GM19238 (cell line): ENCODE results near the gene C17orf107.

Experiments used
- DNase-seq: peaks from one replicate; pipeline ENCODE4 v3.0.0; 2011; ENCODE audit warnings: low spot score; ENCODE audit not compliant: insufficient read length

Gene C17orf107

GRCh38 chr17:4872786-4873185 is 26.6 kb upstream of the C17orf107 start:
- DNase-seq, result no peak

GRCh38 chr17:4877089-4877488 is 22.2 kb upstream of the C17orf107 start:
- DNase-seq, result no peak

GRCh38 chr17:4879601-4880000 is 19.7 kb upstream of the C17orf107 start:
- DNase-seq, result no peak

- DNase-seq, result no peak
These were observed 18.5 kb upstream of the C17orf107 start for GRCh38 chr17:4880857-4881256.

GRCh38 chr17:4881761-4882555 is 17.4 kb upstream of the C17orf107 start:
- DNase-seq, result peak; percentile 66

GRCh38 chr17:4884489-4884888 is 14.8 kb upstream of the C17orf107 start:
- no peak for DNase-seq

- DNase-seq, result no peak
These were observed 12.5 kb upstream of the C17orf107 start for GRCh38 chr17:4886830-4887229.

- DNase-seq, result no peak
These were observed 11.8 kb upstream of the C17orf107 start for GRCh38 chr17:4887581-4887980.

GRCh38 chr17:4891411-4892410 is 7.6 kb upstream of the C17orf107 start:
- DNase-seq, result no peak

GRCh38 chr17:4892499-4893221 is 6.7 kb upstream of the C17orf107 start:
- no peak for DNase-seq

- no peak for DNase-seq
These were observed 6.1 kb upstream of the C17orf107 start for GRCh38 chr17:4893272-4893671.

- no peak for DNase-seq
These were observed 5.4 kb upstream of the C17orf107 start for GRCh38 chr17:4893721-4894560.

GRCh38 chr17:4895121-4895520 is 4.2 kb upstream of the C17orf107 start:
- no peak for DNase-seq

GRCh38 chr17:4895657-4896331 is 3.5 kb upstream of the C17orf107 start:
- DNase-seq, result no peak

- DNase-seq, result no peak
These were observed 2.8 kb upstream of the C17orf107 start for GRCh38 chr17:4896332-4897197.

- no peak for DNase-seq
These were observed 2.1 kb upstream of the C17orf107 start for GRCh38 chr17:4897198-4897687.

GRCh38 chr17:4897785-4898184 is 1.6 kb upstream of the C17orf107 start:
- DNase-seq, result no peak

- no peak for DNase-seq
These were observed 985 bp upstream of the C17orf107 start for GRCh38 chr17:4898351-4898750.

- DNase-seq, result no peak
These were observed 409 bp upstream of the C17orf107 start for GRCh38 chr17:4898927-4899326.
